Ovary (tissue), 9 donors: ENCODE measurements around the gene ATXN7L3. TPM values are rescaled to one million over a fixed set of nuclear protein-coding genes. Genes with fewer than 3 reads are reported as not detected.

ENCODE experiments used
- DNase-seq, 5 donors: peaks; one replicate each; pipeline ENCODE4 v3.0.0-alpha.2; 2019 to 2020
- H3K27ac ChIP-seq, 2 donors: fragments of 200-600 bp; one replicate each; pipeline versions ENCODE4 v1.5.1 to v1.8.0; 2019 to 2022
- H3K27me3 ChIP-seq: fragments of 200-600 bp; one replicate; pipeline ENCODE4 v1.8.0; 2022
- H3K36me3 ChIP-seq: fragments of 200-600 bp; sonication (generic); one replicate; pipeline ENCODE4 v1.5.1; 2019
- H3K4me1 ChIP-seq: one replicate; pipeline ENCODE4 v1.8.1; 2013; ENCODE audit warnings: mild to moderate bottlenecking, moderate library complexity; ENCODE audit not compliant: insufficient read depth
- H3K4me3 ChIP-seq: fragments of 200-600 bp; sonication (generic); one replicate; pipeline ENCODE4 v1.5.1; 2017
- H3K9me3 ChIP-seq, 2 donors: fragments of 200-600 bp in 1 of 2; sonication (generic) in 1 of 2; one replicate each; pipeline versions ENCODE4 v1.5.1 to v1.8.1; 2013 to 2019; ENCODE audit warnings: mild to moderate bottlenecking in 1 of 2, moderate library complexity in 1 of 2
- EP300 ChIP-seq: sonication (generic); formaldehyde crosslinking; IDR thresholded peaks from one replicate; pipeline ENCODE4 v1.6.1; 2017; ENCODE audit warnings: antibody characterized with exemption
- POLR2A ChIP-seq: fragments of 450-650 bp; IDR thresholded peaks from one replicate; pipeline ENCODE4 v1.6.1; 2017; ENCODE audit warnings: antibody characterized with exemption, mild to moderate bottlenecking, moderate library complexity
- WGBS, 3 donors: extraction: QIAGEN DNeasy Blood & Tissue Kit in 1 of 3; methylation state at CpG; one replicate each; pipeline versions ENCODE4 v1.1.5 to v1.1.7; 2013 to 2017; 5-methylcytosine and 5-hydroxymethylcytosine counted together
- intact Hi-C, 4 donors: fragments of 100-400 bp; cut with DNase I; formaldehyde crosslinking; loops; one replicate each; pipeline versions ENCODE4 v1.11.0 to v1.15.1; 2022 to 2023
- polyA plus RNA-seq, 2 donors: library from polyadenylated mRNA; stranded (reverse); fragments of 200-250 nt in 1 of 2; fragments of 350-450 nt in 1 of 2; fragmentation: Illumina TruSeq in 1 of 2; extraction: RNeasy Lipid Tissue Mini Kit (QIAGEN cat#74804) in 1 of 2; gene quantifications; one replicate each; pipeline ENCODE4 v1.2.3, GENCODE V29; 2013 to 2014
- total RNA-seq, 7 donors: library from RNA; depleted of rRNA in 2 of 7; stranded (reverse); fragments of >200 nt in 2 of 7; fragmentation: NEBNext Ultra II Directional in 3 of 7; extraction: Animal tissue kit (Norgen Biotek cat#: 25700) in 3 of 7; gene quantifications; one replicate each; pipeline versions ENCODE4 v1.1.0 to v1.2.4, GENCODE V29; 2016 to 2023
- TF ChIP-seq, protein P1 (sequence below), 3 donors: fragments of 450-650 bp in 2 of 3; fragments of 200-600 bp in 1 of 3; IDR thresholded peaks; one replicate each; pipeline versions ENCODE4 v1.5.1 to v1.8.0; 2016 to 2022; ENCODE audit warnings: antibody characterized with exemption in 3 of 3, mild to moderate bottlenecking in 1 of 3
- donor health status: DM: no; HTN: no; CAD: no; lungs with moderate emphysema.
- donor health status: DM: no; HTN: no; CAD: no.
- donor health status: Bipolar disorder and iron deficiency.
- donor health status: DM: yes; HTN: yes; CAD: no.
- donor health status: DM: no; HTN: no; CAD: no.
- donor health status: DM: yes; HTN: yes; CAD: no.

ATXN7L3 gene
- total and polyA plus RNA-seq, 9 donors = 25.3 to 97.4 (median 54.9) TPM

DNA sequence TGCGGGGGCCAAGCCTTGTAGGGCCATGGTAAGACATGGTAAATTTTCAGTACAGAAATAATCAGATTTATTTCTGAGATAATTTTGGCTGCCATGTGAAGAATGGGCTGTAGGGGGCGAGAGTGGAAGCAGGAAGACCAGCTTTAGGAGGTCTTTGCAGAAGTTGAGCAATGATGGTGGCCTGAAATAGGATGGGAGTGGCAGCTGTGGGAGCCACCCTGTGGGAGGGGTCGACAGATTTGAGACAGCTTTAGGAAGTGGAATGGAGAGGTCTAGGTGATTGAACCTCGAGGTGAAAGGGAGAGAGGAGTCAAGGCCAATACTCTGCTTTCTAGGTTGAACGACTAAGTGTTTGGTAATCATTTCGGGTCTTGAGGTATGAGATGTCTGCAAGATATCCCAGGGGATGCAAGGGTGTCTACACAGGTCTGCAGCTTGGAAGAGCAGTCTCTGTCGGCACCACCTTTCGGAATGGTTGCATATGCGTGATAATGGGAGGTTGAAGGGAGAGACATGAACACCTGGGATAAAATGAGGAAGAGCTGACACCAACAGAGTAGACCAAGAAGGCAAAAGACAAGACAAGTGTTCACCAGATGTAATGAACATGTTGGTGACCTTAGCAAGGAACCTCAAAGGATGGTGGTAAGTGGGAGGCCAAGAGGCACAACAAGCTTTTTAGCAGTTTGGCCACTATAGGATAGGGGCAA lies 4.2 kb upstream of the ATXN7L3 start:
- 53 to 58% (median 57%) methylated on average over 9 of the region's 9 CpGs for WGBS, 3 donors
- Histone ChIP-seq H3K9me3 (no peaks in the 10 kb centered on the region), H3K36me3 (no peaks in the 10 kb centered on the region), H3K4me3 (no peak overlapping the region), H3K27ac (no peak overlapping the region), H3K27me3 (no peaks in the 10 kb centered on the region), H3K4me1 (no peaks in the 10 kb centered on the region)
- TF ChIP-seq POLR2A (no peak), EP300 (no peak)
- TF ChIP-seq, protein P1, sequence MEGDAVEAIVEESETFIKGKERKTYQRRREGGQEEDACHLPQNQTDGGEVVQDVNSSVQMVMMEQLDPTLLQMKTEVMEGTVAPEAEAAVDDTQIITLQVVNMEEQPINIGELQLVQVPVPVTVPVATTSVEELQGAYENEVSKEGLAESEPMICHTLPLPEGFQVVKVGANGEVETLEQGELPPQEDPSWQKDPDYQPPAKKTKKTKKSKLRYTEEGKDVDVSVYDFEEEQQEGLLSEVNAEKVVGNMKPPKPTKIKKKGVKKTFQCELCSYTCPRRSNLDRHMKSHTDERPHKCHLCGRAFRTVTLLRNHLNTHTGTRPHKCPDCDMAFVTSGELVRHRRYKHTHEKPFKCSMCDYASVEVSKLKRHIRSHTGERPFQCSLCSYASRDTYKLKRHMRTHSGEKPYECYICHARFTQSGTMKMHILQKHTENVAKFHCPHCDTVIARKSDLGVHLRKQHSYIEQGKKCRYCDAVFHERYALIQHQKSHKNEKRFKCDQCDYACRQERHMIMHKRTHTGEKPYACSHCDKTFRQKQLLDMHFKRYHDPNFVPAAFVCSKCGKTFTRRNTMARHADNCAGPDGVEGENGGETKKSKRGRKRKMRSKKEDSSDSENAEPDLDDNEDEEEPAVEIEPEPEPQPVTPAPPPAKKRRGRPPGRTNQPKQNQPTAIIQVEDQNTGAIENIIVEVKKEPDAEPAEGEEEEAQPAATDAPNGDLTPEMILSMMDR (IDR thresholded peaks at IDR 0.05) = no peak
- intact Hi-C loops = loop anchor here in 1 of 4 donors (10.0 kb wide), 1 partner anchor 151 kb away; no protein-coding TSS in a partner anchor
- DNase-seq = no peak

DNA sequence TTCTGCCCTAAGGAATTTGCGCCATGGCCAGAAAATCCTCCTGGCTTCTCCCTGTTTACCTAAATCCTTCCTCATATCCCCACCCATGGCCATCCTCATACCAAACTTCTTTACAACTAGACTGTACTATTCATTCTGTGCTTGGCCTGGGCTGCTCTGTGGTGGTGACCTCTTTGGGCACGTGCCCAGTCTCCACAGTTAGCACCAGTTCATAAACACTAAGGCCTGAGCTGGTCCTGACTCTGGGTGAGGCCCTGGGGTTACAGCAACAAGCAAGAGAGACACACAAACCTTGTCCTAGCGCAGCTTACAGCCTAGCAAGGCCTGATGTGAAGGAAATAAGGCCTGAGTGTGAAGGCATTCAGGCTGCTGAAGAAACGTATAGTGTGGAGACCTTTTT lies 3.1 kb upstream of the ATXN7L3 start:
- H3K27me3 ChIP-seq = no peaks in the 10 kb centered on the region
- no peak overlapping the region for H3K27ac ChIP-seq
- DNase-seq = peak in 1 of 5 donors; percentile 17
- no peak for TF ChIP-seq EP300
- TF ChIP-seq POLR2A = no peak
- TF ChIP-seq, protein P1 (IDR thresholded peaks at IDR 0.05) = no peak
- H3K9me3 ChIP-seq = no peaks in the 10 kb centered on the region
- H3K4me1 ChIP-seq = no peaks in the 10 kb centered on the region
- intact Hi-C loops = loop anchor here in 1 of 4 donors (10.0 kb wide), 1 partner anchor 152 kb away; no protein-coding TSS in a partner anchor
- H3K36me3 ChIP-seq = no peaks in the 10 kb centered on the region
- WGBS, 3 donors = 77 to 86% (median 81%) methylated on average over 4 of the region's 4 CpGs
- no peak overlapping the region for H3K4me3 ChIP-seq

DNA sequence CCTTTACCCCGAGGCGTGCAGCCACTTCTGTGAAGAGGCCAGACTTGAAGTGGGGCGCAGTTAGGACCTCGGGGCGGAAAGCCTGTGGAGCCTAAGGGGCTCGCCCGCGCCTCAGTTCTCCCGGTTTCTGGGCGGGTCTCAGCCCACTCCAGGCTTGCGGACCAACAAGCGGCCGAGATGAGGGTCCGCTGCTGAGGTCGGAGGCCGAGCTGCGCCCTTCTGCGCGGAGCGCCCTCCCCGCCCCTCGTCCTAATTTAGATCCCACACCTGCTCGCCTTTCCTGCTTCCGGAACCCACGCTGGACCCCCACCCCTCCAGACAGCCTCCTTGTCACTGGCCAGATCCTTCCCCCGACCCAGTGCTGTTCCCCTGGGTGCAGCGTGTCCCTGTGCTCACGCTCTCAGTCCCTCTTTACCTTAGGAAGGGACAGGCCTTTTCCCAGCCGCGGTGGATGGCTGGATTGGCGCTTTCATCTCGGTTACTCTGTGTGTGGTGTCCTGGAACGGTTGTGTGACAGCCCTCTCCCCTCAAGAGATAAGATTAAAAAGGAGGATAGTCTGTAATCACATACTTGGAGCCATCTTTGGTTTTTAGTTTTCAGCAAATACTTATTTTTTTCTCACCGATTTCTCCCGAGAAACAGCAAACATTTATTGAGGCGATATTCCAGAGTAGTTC lies 933 bp upstream of the ATXN7L3 start:
- Histone ChIP-seq H3K4me1 (no peaks in the 10 kb centered on the region), H3K4me3 (peak overlapping the region; percentile 83), H3K9me3 (no peaks in the 10 kb centered on the region), H3K27ac (peak overlapping the region; percentile 54 to 95), H3K36me3 (no peaks in the 10 kb centered on the region), H3K27me3 (no peaks in the 10 kb centered on the region)
- peak in 1 of 5 donors; percentile 49 for DNase-seq
- intact Hi-C loops = loop anchor here in 1 of 4 donors (10.0 kb wide), 1 partner anchor 154 kb away; no protein-coding TSS in a partner anchor
- WGBS, 3 donors = 5 to 7% (median 5%) methylated on average over 28 to 36 of the region's 36 CpGs
- TF ChIP-seq EP300 (no peak), POLR2A (peak; percentile 25)

DNA sequence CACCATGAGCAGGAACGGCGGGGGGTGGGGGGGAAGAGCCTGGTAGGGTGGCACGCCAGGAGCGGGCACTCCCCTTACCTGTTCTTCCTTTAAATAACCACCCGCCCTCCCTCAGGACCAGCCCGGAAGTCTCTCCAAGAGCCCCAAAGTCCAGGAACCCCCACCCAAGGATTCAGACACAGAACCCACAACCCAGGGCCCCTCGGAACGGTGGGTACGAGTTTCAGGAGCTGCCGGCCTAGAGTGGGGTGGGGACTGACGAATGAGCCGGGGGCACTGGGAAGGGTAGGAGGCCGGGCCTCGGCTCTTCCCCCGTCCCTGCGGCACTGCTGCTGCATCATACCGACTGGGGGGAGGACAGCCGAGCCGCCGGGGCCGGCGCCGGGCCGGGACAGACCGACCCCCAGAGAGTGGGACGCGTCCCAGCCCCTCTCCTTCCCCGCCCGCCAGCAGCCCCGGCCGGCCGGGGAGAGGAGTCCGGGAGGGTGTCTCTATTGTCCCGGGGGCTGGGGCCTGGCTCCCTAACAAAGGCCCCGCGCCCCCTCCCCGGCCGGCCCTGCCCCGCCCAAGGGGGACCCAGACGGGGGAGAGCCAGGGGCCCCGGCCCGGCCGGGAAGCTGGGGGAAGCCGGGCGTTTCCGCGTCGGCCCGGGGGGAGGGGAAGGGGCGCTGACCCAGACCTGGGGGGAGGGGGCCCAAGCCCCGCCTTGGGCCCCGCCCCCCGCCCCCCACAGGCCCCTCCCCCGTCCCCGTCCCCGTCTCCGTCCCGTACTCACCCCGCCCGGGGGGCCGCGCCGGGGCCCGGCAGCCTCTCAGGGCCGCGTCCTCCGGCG lies 747 bp downstream of the ATXN7L3 start:
- H3K27ac ChIP-seq = peak overlapping the region; percentile 94 to 95
- WGBS, 3 donors = 0 to 1% (median 0%) methylated on average over 27 to 63 of the region's 68 CpGs
- peak; percentile 61 to 79 (median 75) for DNase-seq
- no peaks in the 10 kb centered on the region for H3K36me3 ChIP-seq
- TF ChIP-seq POLR2A (peak; percentile 10), EP300 (no peak)
- no peaks in the 10 kb centered on the region for H3K27me3 ChIP-seq
- no peaks in the 10 kb centered on the region for H3K4me1 ChIP-seq
- intact Hi-C loops = no loop called here
- peak overlapping the region; percentile 83 for H3K4me3 ChIP-seq
- H3K9me3 ChIP-seq = no peaks in the 10 kb centered on the region
